ENCODE data around the gene PSME3IP1.
"Not testable (repeated sequence)": the region's sequence is repeated elsewhere in the genome, so short reads cannot be mapped to it uniquely, and the experiment has no call there.

The PSME3IP1 gene

GRCh38 chr16:57188711-57189002 is 2.8 kb upstream of the PSME3IP1 start:
- H4K20me1 ChIP-seq (ENCODE audit: control insufficient read depth, insufficient read depth, low read depth, low read length), result 0 out of 2 replicates have a peak, but pooled peaks cover 3% of the 10 kb centered on the region
- H3K79me2 ChIP-seq (ENCODE audit: control insufficient read depth, low read length), result peaks cover 96% of the 10 kb centered on the region
- no peaks in the 10 kb centered on the region for H3K27me3 ChIP-seq (ENCODE audit: control insufficient read depth, low read length)
- no peaks in the 10 kb centered on the region for H3K9me3 ChIP-seq (ENCODE audit: control insufficient read depth, insufficient read depth, low read length)
- TF ChIP-seq CTCF (IDR thresholded peaks at IDR 0.05; ENCODE audit: low read depth, low read length, poor library complexity, severe bottlenecking), result no peak
- no peak for TF ChIP-seq EZH2phosphoT487 (IDR thresholded peaks at IDR 0.05; ENCODE audit: borderline replicate concordance, low read length)
- H3K27ac ChIP-seq (ENCODE audit: low read depth, low read length), result no peak overlapping the region
- no peak overlapping the region for H3K4me2 ChIP-seq (ENCODE audit: low read length)
- peaks cover 9% of the 10 kb centered on the region for H3K36me3 ChIP-seq (ENCODE audit: control insufficient read depth, low read length)
- H3K4me3 ChIP-seq (ENCODE audit: low read length), result no peak overlapping the region
- no peaks in the 10 kb centered on the region for H3F3A ChIP-seq (ENCODE audit: control insufficient read depth, insufficient read depth)
- peaks cover 29% of the 10 kb centered on the region for H3K4me1 ChIP-seq (ENCODE audit: control insufficient read depth, low read length)
- no peaks in the 10 kb centered on the region for H3K9me2 ChIP-seq (replicated peaks; ENCODE audit: control insufficient read depth, low read length)

GRCh38 chr16:57187902-57188710 is 2.3 kb upstream of the PSME3IP1 start:
- H4K20me1 ChIP-seq (ENCODE audit: control insufficient read depth, insufficient read depth, low read depth, low read length); H3K9me3 ChIP-seq (ENCODE audit: control insufficient read depth, insufficient read depth, low read length); H3F3A ChIP-seq (ENCODE audit: control insufficient read depth, insufficient read depth); H3K27me3 ChIP-seq (ENCODE audit: control insufficient read depth, low read length); H3K9me2 ChIP-seq (replicated peaks; ENCODE audit: control insufficient read depth, low read length); H3K36me3 ChIP-seq (ENCODE audit: control insufficient read depth, low read length); H3K27ac ChIP-seq (ENCODE audit: low read depth, low read length): not testable (repeated sequence)
- H3K4me2 ChIP-seq (ENCODE audit: low read length), result peak overlapping the region; percentile 76
- H3K4me3 ChIP-seq (ENCODE audit: low read length), result peak overlapping the region; percentile 87
- H3K4me1 ChIP-seq (ENCODE audit: control insufficient read depth, low read length), result peaks cover 31% of the 10 kb centered on the region
- peaks cover 96% of the 10 kb centered on the region for H3K79me2 ChIP-seq (ENCODE audit: control insufficient read depth, low read length)

- TF ChIP-seq EZH2phosphoT487 (IDR thresholded peaks at IDR 0.05; ENCODE audit: borderline replicate concordance, low read length), result no peak
- TF ChIP-seq CTCF (IDR thresholded peaks at IDR 0.05; ENCODE audit: low read depth, low read length, poor library complexity, severe bottlenecking), result no peak
- peak overlapping the region; percentile 76 for H3K4me2 ChIP-seq (ENCODE audit: low read length)
- peaks cover 13% of the 10 kb centered on the region for H3K36me3 ChIP-seq (ENCODE audit: control insufficient read depth, low read length)
- H3K27me3 ChIP-seq (ENCODE audit: control insufficient read depth, low read length), result no peaks in the 10 kb centered on the region
- peaks cover 96% of the 10 kb centered on the region for H3K79me2 ChIP-seq (ENCODE audit: control insufficient read depth, low read length)
- H3F3A ChIP-seq (ENCODE audit: control insufficient read depth, insufficient read depth), result no peaks in the 10 kb centered on the region
- H3K9me2 ChIP-seq (replicated peaks; ENCODE audit: control insufficient read depth, low read length), result no peaks in the 10 kb centered on the region
- no peaks in the 10 kb centered on the region for H3K9me3 ChIP-seq (ENCODE audit: control insufficient read depth, insufficient read depth, low read length)
- H4K20me1 ChIP-seq (ENCODE audit: control insufficient read depth, insufficient read depth, low read depth, low read length), result no peaks in the 10 kb centered on the region
- H3K4me1 ChIP-seq (ENCODE audit: control insufficient read depth, low read length), result peaks cover 31% of the 10 kb centered on the region
- peak overlapping the region; percentile 44; the same call in 1 of the 2 replicates for H3K27ac ChIP-seq (ENCODE audit: low read depth, low read length)
- H3K4me3 ChIP-seq (ENCODE audit: low read length), result peak overlapping the region; percentile 87
These were observed 1.3 kb upstream of the PSME3IP1 start for GRCh38 chr16:57186872-57187854.

Data from DOHH2 (cell line).